Astrocyte (in vitro differentiated cells and primary cell): Measurements from ENCODE around the gene HOXB4.

Source experiments
- CTCF ChIP-seq: IDR thresholded peaks from 2 replicates; pipeline ENCODE4 v1.5.1; 2011; ENCODE audit warnings: low read depth, mild to moderate bottlenecking, inconsistent platforms, low read length, moderate library complexity; ENCODE audit not compliant: insufficient read depth
- EZH2 ChIP-seq: IDR thresholded peaks from 2 replicates; pipeline ENCODE4 v1.6.1; 2012; ENCODE audit warnings: mild to moderate bottlenecking, low read length, inconsistent platforms; ENCODE audit not compliant: insufficient read depth

GRCh38 chr17:48608494-48608834 is 30.3 kb upstream of the HOXB4 start:
- TF ChIP-seq CTCF: no peak
- no peak for TF ChIP-seq EZH2
